Islet precursor cell (in vitro differentiated cells): ENCODE results near the gene TESMIN.

Experiments used
- DNase-seq: peaks from one replicate; pipeline ENCODE4 v3.0.0-alpha.2; 2018

The TESMIN gene

DNA sequence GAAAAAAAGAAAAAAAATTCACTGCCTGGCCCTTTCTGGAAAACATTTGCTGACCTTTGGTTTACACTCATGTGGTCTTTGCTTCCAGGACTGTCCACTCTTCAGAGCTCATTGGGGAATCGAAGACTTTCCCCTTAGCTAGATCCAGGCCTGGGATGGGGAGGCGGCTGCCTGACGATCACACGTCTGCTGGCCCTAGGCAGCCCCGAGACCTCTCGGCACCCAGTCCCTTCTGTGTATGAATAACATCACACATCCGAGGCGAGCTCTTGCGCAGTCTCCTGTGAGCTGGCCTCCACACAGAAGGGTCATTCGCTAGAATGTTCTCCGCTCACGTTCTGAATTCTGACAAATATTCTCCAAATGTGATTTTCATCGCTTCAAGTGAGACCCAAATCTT lies 92.7 kb downstream of the TESMIN start:
- peak; percentile 29 for DNase-seq

DNA sequence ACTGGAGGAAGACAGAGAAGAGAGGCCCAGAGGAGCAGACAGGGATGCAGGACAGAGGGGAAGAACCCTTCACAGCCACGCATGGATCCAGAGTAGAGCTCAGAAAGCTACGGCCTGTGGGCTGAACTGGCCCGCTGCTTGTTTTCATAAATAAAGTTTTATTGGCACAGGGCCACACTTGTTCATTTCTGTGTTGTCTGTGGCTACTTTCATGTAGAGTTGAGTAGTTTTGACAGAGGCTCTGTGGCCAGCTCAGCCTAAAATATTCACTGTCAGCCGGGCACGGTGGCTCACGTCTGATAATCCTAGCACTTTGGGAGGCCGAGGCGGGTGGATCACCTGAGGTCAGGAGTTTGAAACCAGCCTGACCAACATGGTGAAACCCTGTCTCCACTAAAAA lies 93.2 kb downstream of the TESMIN start:
- peak; percentile 31 for DNase-seq
